ENCODE measurements around the gene DNAJC17. TPM values are rescaled to one million over a fixed set of nuclear protein-coding genes. Genes with fewer than 3 reads are reported as not detected.

The DNAJC17 gene
- total RNA-seq, 1 donor = 21.6 TPM

DNA sequence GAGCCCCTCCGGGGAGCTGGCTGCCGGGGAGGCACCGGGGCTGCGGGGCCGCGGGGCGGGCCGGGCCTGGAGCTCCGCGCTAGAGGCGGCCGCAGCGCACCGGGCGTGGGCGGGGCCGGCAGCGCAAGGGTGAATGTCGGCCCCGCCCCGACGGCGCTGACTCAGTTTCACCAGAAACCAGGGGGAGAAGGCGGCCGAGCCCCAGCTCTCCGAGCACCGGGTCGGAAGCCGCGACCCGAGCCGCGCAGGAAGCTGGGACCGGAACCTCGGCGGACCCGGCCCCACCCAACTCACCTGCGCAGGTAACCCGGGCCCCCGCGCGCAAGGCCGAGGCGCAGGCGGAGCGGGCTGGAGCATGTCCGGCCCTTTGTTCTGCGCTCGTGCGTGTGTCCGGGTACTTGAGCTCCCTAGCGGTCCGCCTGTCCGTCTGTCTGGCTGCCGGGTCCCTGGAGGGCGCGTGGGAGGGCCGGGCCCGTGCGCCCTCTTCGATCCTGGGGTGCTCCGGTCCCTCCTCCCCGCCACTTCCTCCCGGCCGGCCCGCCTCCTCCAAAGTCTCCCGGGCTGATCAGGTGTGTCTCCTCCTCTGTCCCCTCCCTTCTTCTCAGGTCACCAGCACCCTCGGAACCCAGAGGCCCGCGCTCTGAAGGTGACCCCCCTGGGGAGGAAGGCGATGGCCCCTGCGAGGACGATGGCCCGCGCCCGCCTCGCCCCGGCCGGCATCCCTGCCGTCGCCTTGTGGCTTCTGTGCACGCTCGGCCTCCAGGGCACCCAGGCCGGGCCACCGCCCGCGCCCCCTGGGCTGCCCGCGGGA is 36.8 kb upstream of the DNAJC17 start, which contains the start of gene SPINT1:
Gene SPINT1 (plus strand): TSS at position 164 of the 811 bp plus-strand sequence. CDS start 507 bp downstream, at position 671.
- DNase-seq (ENCODE audit: low read depth) = no peak

GRCh38 chr15:40843261-40843884 is 36.1 kb upstream of the DNAJC17 start:
- no peak overlapping the region for H3K4me3 ChIP-seq (ENCODE audit: low read depth, low read length)
- no peak for DNase-seq (ENCODE audit: low read depth)
- TF ChIP-seq, protein P1, sequence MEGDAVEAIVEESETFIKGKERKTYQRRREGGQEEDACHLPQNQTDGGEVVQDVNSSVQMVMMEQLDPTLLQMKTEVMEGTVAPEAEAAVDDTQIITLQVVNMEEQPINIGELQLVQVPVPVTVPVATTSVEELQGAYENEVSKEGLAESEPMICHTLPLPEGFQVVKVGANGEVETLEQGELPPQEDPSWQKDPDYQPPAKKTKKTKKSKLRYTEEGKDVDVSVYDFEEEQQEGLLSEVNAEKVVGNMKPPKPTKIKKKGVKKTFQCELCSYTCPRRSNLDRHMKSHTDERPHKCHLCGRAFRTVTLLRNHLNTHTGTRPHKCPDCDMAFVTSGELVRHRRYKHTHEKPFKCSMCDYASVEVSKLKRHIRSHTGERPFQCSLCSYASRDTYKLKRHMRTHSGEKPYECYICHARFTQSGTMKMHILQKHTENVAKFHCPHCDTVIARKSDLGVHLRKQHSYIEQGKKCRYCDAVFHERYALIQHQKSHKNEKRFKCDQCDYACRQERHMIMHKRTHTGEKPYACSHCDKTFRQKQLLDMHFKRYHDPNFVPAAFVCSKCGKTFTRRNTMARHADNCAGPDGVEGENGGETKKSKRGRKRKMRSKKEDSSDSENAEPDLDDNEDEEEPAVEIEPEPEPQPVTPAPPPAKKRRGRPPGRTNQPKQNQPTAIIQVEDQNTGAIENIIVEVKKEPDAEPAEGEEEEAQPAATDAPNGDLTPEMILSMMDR (IDR thresholded peaks at IDR 0.05; ENCODE audit: insufficient read depth, low read length) = no peak

More for the DNA sequence above, 36.8 kb upstream of the DNAJC17 start, which contains the start of gene SPINT1:
- H3K4me3 ChIP-seq (ENCODE audit: low read depth, low read length) = peak within 1 kb of the TSS; percentile 44
- TF ChIP-seq, protein P1 (IDR thresholded peaks at IDR 0.05; ENCODE audit: insufficient read depth, low read length) = no peak

- no peak for DNase-seq (ENCODE audit: low read depth)
Measured at GRCh38 chr15:40841741-40842140, 34.5 kb upstream of the DNAJC17 start.

GRCh38 chr15:40838756-40839155 is 31.5 kb upstream of the DNAJC17 start:
- DNase-seq (ENCODE audit: low read depth) = no peak
- TF ChIP-seq, protein P1 (IDR thresholded peaks at IDR 0.05; ENCODE audit: insufficient read depth, low read length) = no peak
- no peak overlapping the region for H3K4me3 ChIP-seq (ENCODE audit: low read depth, low read length)

More at GRCh38 chr15:40841741-40842140, 34.5 kb upstream of the DNAJC17 start:
- TF ChIP-seq, protein P1 (IDR thresholded peaks at IDR 0.05; ENCODE audit: insufficient read depth, low read length) = no peak
- no peak overlapping the region for H3K4me3 ChIP-seq (ENCODE audit: low read depth, low read length)

- no peak overlapping the region for H3K4me3 ChIP-seq (ENCODE audit: low read depth, low read length)
- TF ChIP-seq, protein P1 (IDR thresholded peaks at IDR 0.05; ENCODE audit: insufficient read depth, low read length) = no peak
- DNase-seq (ENCODE audit: low read depth) = no peak
Measured at GRCh38 chr15:40836020-40836419, 28.7 kb upstream of the DNAJC17 start.

- TF ChIP-seq, protein P1 (IDR thresholded peaks at IDR 0.05; ENCODE audit: insufficient read depth, low read length) = no peak
- no peak overlapping the region for H3K4me3 ChIP-seq (ENCODE audit: low read depth, low read length)
Measured at GRCh38 chr15:40832903-40833302, 25.6 kb upstream of the DNAJC17 start.

More at GRCh38 chr15:40832903-40833302, 25.6 kb upstream of the DNAJC17 start:
- no peak for DNase-seq (ENCODE audit: low read depth)
